Gastroesophageal sphincter (tissue), 3 donors: ENCODE measurements around the gene MCTP1.

Experiments
- CTCF ChIP-seq, 4 experiments: fragments of 200-600 bp in 2 of 4; fragments of 450-650 bp in 2 of 4; sonication (generic) in 1 of 4; IDR thresholded peaks; one replicate each; pipeline ENCODE4 v1.5.1; 2017 to 2019; ENCODE audit warnings: antibody characterized with exemption in 4 of 4, mild to moderate bottlenecking in 2 of 4, moderate library complexity in 2 of 4
- EP300 ChIP-seq: sonication (generic); formaldehyde crosslinking; IDR thresholded peaks from one replicate; pipeline ENCODE4 v1.6.1; 2017; ENCODE audit warnings: antibody characterized with exemption, mild to moderate bottlenecking
- POLR2AphosphoS5 ChIP-seq: sonication (generic); formaldehyde crosslinking; IDR thresholded peaks from one replicate; pipeline ENCODE4 v1.6.1; 2017; ENCODE audit warnings: antibody characterized with exemption

GRCh38 chr5:95080441-95080840 lies 204.5 kb downstream of the MCTP1 start:
- TF ChIP-seq CTCF (IDR thresholded peaks at IDR 0.05) (no peak), EP300 (no peak), POLR2AphosphoS5 (no peak)
